Panc1 (cell line): ENCODE results near the gene GRID1. TPM values are rescaled to one million over a fixed set of nuclear protein-coding genes. Genes with fewer than 3 reads are reported as not detected.

ENCODE experiments used
- ATAC-seq: fragments of 200-7000 bp; cut with Tn5 transposase; 2 replicates; pipeline ENCODE4 v1.9.1; 2020; ENCODE audit warnings: mild to moderate bottlenecking, moderate library complexity
- BruUV-seq: library from RNA; stranded (reverse); fragments of 400-500 nt; replicated peaks from 2 replicates; lab custom pipeline; 2021; lab: Mats Ljungman, UMichigan
- CTCF ChIA-PET: fragments of 300-600 bp; sonication (Branson Sonifier 250); formaldehyde crosslinking; loops from one replicate; lab custom pipeline; 2022; ENCODE audit warnings: antibody characterized with exemption; lab: Charles Lee
- POLR2A ChIA-PET: fragments of 300-600 bp; sonication (Branson Sonifier 250); formaldehyde crosslinking; loops from one replicate; lab custom pipeline; 2022; ENCODE audit warnings: antibody characterized with exemption; lab: Charles Lee
- DNase-seq: peaks from one replicate; pipeline ENCODE4 v3.0.0-alpha.2; 2010; ENCODE audit warnings: low read depth, low spot score
- H3K27ac ChIP-seq: 2 replicates; pipeline ENCODE4 v1.5.1; 2011; ENCODE audit warnings: mild to moderate bottlenecking, low read length, inconsistent platforms
- H3K27me3 ChIP-seq: fragments of 200-500 bp; sonication (Bioruptor generic); 2 replicates; pipeline ENCODE4 v1.6.0; 2014; ENCODE audit warnings: low read length, inconsistent platforms; ENCODE audit not compliant: control insufficient read depth, insufficient read depth
- H3K36me3 ChIP-seq: fragments of 200-500 bp; sonication (Bioruptor generic); 2 replicates; pipeline ENCODE4 v1.5.1; 2014; ENCODE audit warnings: inconsistent platforms, mild to moderate bottlenecking, low read length, moderate library complexity; ENCODE audit not compliant: control insufficient read depth, insufficient read depth
- H3K4me1 ChIP-seq: 2 replicates; pipeline ENCODE4 v1.5.1; 2011; ENCODE audit warnings: inconsistent platforms, mild to moderate bottlenecking, low read length, moderate library complexity; ENCODE audit not compliant: control insufficient read depth, insufficient read depth
- H3K4me3 ChIP-seq, 2 experiments: 2 replicates each; pipeline ENCODE4 v1.5.1; 2011 to 2012; ENCODE audit warnings: low read depth in 2 of 2, low read length in 2 of 2, mild to moderate bottlenecking in 2 of 2, inconsistent platforms in 1 of 2, moderate library complexity in 1 of 2
- H3K9me3 ChIP-seq: fragments of 200-500 bp; sonication (Bioruptor generic); 2 replicates; pipeline ENCODE4 v1.5.1; 2014; ENCODE audit warnings: low read depth, mild to moderate bottlenecking, inconsistent platforms, low read length, moderate library complexity; ENCODE audit not compliant: control insufficient read depth, insufficient read depth
- CTCF ChIP-seq: fragments of 450-650 bp; IDR thresholded peaks from 2 replicates; pipeline ENCODE4 v1.5.1; 2017; ENCODE audit warnings: mild to moderate bottlenecking
- POLR2AphosphoS5 ChIP-seq: IDR thresholded peaks from 2 replicates; pipeline ENCODE4 v1.6.1; 2012; ENCODE audit warnings: mild to moderate bottlenecking, low read depth, low read length, moderate library complexity
- SIN3A ChIP-seq: IDR thresholded peaks from 2 replicates; pipeline ENCODE4 v1.6.1; 2012; ENCODE audit warnings: low read depth, mild to moderate bottlenecking, low read length, moderate library complexity, borderline replicate concordance; ENCODE audit not compliant: insufficient read depth
- TCF7L2 ChIP-seq: IDR thresholded peaks from 2 replicates; pipeline ENCODE4 v1.6.1; 2011; ENCODE audit warnings: mild to moderate bottlenecking, low read depth, low read length, inconsistent platforms
- in situ Hi-C: cut with HindIII; loops from 2 replicates; pipeline ENCODE4 v1.10.0; 2016; ENCODE audit warnings: low sequenced_read_pairs, low pct_unique_long_range_greater_than_20kb
- intact Hi-C: fragments of 100-400 bp; cut with micrococcal nuclease; formaldehyde crosslinking; loops from one replicate; pipeline ENCODE4 v1.10.0; 2022; ENCODE audit not compliant: unreplicated experiment
- total RNA-seq: library from RNA; stranded (reverse); gene quantifications from one replicate; pipeline ENCODE4 v1.2.1, GENCODE V29; 2021; ENCODE audit not compliant: unreplicated experiment
- TF ChIP-seq, protein P1 (sequence below), 2 experiments: IDR thresholded peaks; 2 replicates each; pipeline ENCODE4 v1.6.1; 2011 to 2012; ENCODE audit warnings: low read depth in 2 of 2, control low read depth in 1 of 2, low read length in 1 of 2, mild to moderate bottlenecking in 1 of 2, moderate library complexity in 1 of 2; ENCODE audit not compliant: insufficient read depth in 1 of 2

The GRID1 gene
- total RNA-seq, 1 experiment from 2014 or later: 2.3 TPM

- no peak for TF ChIP-seq CTCF
- in situ Hi-C loops: no loop called here
- H3K4me1 ChIP-seq: no peaks in the 10 kb centered on the region
- H3K27ac ChIP-seq: no peak overlapping the region
- CTCF ChIA-PET: no interaction called here
- peaks cover 16% of the 10 kb centered on the region for H3K27me3 ChIP-seq
- DNase-seq (no peak), ATAC-seq (no peak)
- no peaks in the 10 kb centered on the region for H3K36me3 ChIP-seq
- BruUV-seq: no TSS peak
- POLR2A ChIA-PET: no interaction called here
- intact Hi-C loops: no loop called here
- no peaks in the 10 kb centered on the region for H3K9me3 ChIP-seq
- H3K4me3 ChIP-seq: no peak overlapping the region
Observed at GRCh38 chr10:86202226-86202735, 164.3 kb downstream of the GRID1 start.

DNA sequence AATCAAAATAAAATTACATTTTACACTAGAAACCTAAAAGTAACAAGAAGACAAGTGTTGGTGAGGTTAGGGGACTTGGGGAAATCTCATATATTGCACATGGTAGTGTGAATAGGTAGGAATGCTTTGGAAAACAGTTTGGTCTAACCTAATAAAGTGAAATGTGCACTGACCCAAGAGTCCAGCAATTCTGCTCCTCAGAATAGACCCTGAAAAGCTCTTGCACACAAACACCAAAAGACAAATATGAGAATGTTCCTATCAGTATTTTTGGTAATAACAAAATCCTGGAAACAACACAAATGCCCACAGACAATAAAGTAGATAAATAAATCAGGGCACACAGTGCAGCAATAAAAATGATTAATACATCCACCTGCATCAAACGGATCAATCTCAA lies 165.7 kb downstream of the GRID1 start:
- in situ Hi-C loops: no loop called here
- H3K27me3 ChIP-seq: peaks cover 21% of the 10 kb centered on the region
- H3K9me3 ChIP-seq: no peaks in the 10 kb centered on the region
- CTCF ChIA-PET: no interaction called here
- H3K36me3 ChIP-seq: no peaks in the 10 kb centered on the region
- H3K4me1 ChIP-seq: no peaks in the 10 kb centered on the region
- intact Hi-C loops: no loop called here
- DNase-seq (no peak), ATAC-seq (no peak)
- POLR2A ChIA-PET: no interaction called here
- TF ChIP-seq CTCF: no peak
- TF ChIP-seq, protein P1, sequence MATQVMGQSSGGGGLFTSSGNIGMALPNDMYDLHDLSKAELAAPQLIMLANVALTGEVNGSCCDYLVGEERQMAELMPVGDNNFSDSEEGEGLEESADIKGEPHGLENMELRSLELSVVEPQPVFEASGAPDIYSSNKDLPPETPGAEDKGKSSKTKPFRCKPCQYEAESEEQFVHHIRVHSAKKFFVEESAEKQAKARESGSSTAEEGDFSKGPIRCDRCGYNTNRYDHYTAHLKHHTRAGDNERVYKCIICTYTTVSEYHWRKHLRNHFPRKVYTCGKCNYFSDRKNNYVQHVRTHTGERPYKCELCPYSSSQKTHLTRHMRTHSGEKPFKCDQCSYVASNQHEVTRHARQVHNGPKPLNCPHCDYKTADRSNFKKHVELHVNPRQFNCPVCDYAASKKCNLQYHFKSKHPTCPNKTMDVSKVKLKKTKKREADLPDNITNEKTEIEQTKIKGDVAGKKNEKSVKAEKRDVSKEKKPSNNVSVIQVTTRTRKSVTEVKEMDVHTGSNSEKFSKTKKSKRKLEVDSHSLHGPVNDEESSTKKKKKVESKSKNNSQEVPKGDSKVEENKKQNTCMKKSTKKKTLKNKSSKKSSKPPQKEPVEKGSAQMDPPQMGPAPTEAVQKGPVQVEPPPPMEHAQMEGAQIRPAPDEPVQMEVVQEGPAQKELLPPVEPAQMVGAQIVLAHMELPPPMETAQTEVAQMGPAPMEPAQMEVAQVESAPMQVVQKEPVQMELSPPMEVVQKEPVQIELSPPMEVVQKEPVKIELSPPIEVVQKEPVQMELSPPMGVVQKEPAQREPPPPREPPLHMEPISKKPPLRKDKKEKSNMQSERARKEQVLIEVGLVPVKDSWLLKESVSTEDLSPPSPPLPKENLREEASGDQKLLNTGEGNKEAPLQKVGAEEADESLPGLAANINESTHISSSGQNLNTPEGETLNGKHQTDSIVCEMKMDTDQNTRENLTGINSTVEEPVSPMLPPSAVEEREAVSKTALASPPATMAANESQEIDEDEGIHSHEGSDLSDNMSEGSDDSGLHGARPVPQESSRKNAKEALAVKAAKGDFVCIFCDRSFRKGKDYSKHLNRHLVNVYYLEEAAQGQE (IDR thresholded peaks at IDR 0.05; ENCODE audit: insufficient read depth in 1 of 2, low read depth in 2 of 2, low read length in 1 of 2): no peak
- TF ChIP-seq POLR2AphosphoS5: no peak
- no peak for TF ChIP-seq SIN3A
- no peak for TF ChIP-seq TCF7L2
- H3K27ac ChIP-seq: no peak overlapping the region
- no peak overlapping the region for H3K4me3 ChIP-seq
- BruUV-seq: no TSS peak
